T-helper 1 cell treated with Interleukin-12 subunit alpha and Interleukin-12 subunit beta and Interleukin-4 antibody, amounts not matched to agents 30 μg/mL and 1 μg/mL, for 36 hours (primary cell): ENCODE measurements around the gene NHEJ1.

Experiments used
- H3K27ac Mint-ChIP-seq: one replicate; pipeline ENCODE4 v1.8.0; 2021; ENCODE audit warnings: mild to moderate bottlenecking, mixed read lengths
- H3K27me3 Mint-ChIP-seq: one replicate; pipeline ENCODE4 v1.8.0; 2021; ENCODE audit warnings: low read depth, mixed read lengths
- H3K36me3 Mint-ChIP-seq: one replicate; pipeline ENCODE4 v1.8.0; 2021; ENCODE audit warnings: low read depth, mixed read lengths
- H3K4me1 Mint-ChIP-seq: one replicate; pipeline ENCODE4 v1.8.0; 2021; ENCODE audit warnings: low read depth, mixed read lengths
- H3K4me3 Mint-ChIP-seq: one replicate; pipeline ENCODE4 v1.8.0; 2021; ENCODE audit warnings: mild to moderate bottlenecking, moderate library complexity, mixed read lengths
- H3K9me3 Mint-ChIP-seq: one replicate; pipeline ENCODE4 v1.8.0; 2021; ENCODE audit warnings: mixed read lengths

NHEJ1 gene

GRCh38 chr2:219161097-219161496 lies 482 bp upstream of the NHEJ1 start:
- no peaks in the 10 kb centered on the region for H3K9me3 Mint-ChIP-seq
- H3K27ac Mint-ChIP-seq = peak overlapping the region; percentile 97
- no peaks in the 10 kb centered on the region for H3K27me3 Mint-ChIP-seq
- H3K4me1 Mint-ChIP-seq = peaks cover 18% of the 10 kb centered on the region
- H3K4me3 Mint-ChIP-seq = peak overlapping the region; percentile 91
- peaks cover 6% of the 10 kb centered on the region for H3K36me3 Mint-ChIP-seq

DNA sequence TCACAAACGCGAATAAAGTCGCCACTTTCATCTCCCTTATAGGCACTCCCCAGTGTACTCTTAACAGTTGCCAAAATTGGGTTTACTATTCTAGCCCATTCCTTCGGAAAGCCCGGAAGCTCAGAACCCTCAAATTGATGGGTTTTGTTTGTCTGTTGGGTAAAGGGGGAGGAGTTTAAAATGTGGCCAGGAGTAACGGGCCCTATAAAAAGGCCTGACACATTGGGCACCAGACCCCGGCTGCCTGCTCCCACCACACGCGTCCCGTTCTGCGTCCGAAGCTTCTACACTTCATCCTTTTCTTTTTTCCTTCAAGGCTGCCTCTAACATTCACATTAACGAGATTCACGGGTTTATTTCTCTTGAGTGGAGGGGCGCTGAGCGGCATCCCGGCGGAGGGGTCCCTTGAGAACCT lies 837 bp downstream of the NHEJ1 start:
- Mint-ChIP-seq H3K27ac (peak overlapping the region; percentile 97), H3K27me3 (no peaks in the 10 kb centered on the region), H3K4me3 (peak overlapping the region; percentile 91), H3K36me3 (peaks cover 6% of the 10 kb centered on the region), H3K9me3 (no peaks in the 10 kb centered on the region), H3K4me1 (peaks cover 18% of the 10 kb centered on the region)

GRCh38 chr2:219158586-219158985 lies 2.0 kb downstream of the NHEJ1 start:
- no peak overlapping the region for H3K4me3 Mint-ChIP-seq
- H3K27ac Mint-ChIP-seq = no peak overlapping the region

GRCh38 chr2:219158025-219158424 lies 2.6 kb downstream of the NHEJ1 start:
- Mint-ChIP-seq H3K27me3 (no peaks in the 10 kb centered on the region), H3K4me3 (no peak overlapping the region), H3K36me3 (peaks cover 6% of the 10 kb centered on the region), H3K27ac (no peak overlapping the region), H3K4me1 (peaks cover 18% of the 10 kb centered on the region), H3K9me3 (no peaks in the 10 kb centered on the region)

More at GRCh38 chr2:219158586-219158985, 2.0 kb downstream of the NHEJ1 start:
- Mint-ChIP-seq H3K27me3 (no peaks in the 10 kb centered on the region), H3K9me3 (no peaks in the 10 kb centered on the region), H3K4me1 (peaks cover 18% of the 10 kb centered on the region), H3K36me3 (peaks cover 6% of the 10 kb centered on the region)

- peaks cover 18% of the 10 kb centered on the region for H3K4me1 Mint-ChIP-seq
- no peak overlapping the region for H3K4me3 Mint-ChIP-seq
Observed at GRCh38 chr2:219157396-219157795, 3.2 kb downstream of the NHEJ1 start.

DNA sequence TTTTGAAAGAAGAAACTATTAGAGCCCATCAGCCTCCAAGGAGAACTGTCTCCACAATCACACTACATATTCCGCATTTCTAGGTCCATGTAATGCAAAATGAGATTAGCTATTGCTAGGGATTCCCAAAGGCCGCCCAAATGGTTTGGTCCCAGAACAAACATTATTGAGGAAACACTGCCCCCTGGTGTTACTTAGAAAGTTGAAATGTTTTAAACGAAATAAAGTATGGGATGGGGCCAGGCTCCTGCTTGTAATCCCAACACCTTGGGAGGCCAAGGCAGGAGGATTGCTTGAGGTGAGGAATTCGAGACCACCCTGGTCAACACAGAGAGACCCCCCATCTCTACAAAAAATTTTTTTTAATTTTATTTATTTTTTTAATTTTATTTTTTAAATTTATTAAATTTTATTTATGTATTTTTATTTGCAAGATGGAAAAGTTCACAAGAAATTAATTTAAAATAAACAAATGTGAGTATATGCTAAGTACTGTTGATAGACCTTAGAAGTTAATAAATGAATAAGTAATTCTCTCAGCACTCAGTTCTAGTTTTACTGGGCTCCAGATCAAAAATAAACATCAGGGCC lies 5.5 kb downstream of the NHEJ1 start:
- H3K4me3 Mint-ChIP-seq = no peak overlapping the region
- peaks cover 10% of the 10 kb centered on the region for H3K4me1 Mint-ChIP-seq
- H3K27ac Mint-ChIP-seq = no peak overlapping the region
- peaks cover 6% of the 10 kb centered on the region for H3K36me3 Mint-ChIP-seq
- H3K27me3 Mint-ChIP-seq = no peaks in the 10 kb centered on the region
- no peaks in the 10 kb centered on the region for H3K9me3 Mint-ChIP-seq

More at GRCh38 chr2:219157396-219157795, 3.2 kb downstream of the NHEJ1 start:
- Mint-ChIP-seq H3K27me3 (no peaks in the 10 kb centered on the region), H3K36me3 (peaks cover 6% of the 10 kb centered on the region), H3K9me3 (no peaks in the 10 kb centered on the region), H3K27ac (no peak overlapping the region)

GRCh38 chr2:219149667-219150066 lies 10.9 kb downstream of the NHEJ1 start:
- no peak overlapping the region for H3K27ac Mint-ChIP-seq
- H3K4me1 Mint-ChIP-seq = no peaks in the 10 kb centered on the region
- H3K9me3 Mint-ChIP-seq = no peaks in the 10 kb centered on the region
- no peak overlapping the region for H3K4me3 Mint-ChIP-seq
- peaks cover 10% of the 10 kb centered on the region for H3K36me3 Mint-ChIP-seq
- no peaks in the 10 kb centered on the region for H3K27me3 Mint-ChIP-seq

GRCh38 chr2:219142329-219142728 lies 18.3 kb downstream of the NHEJ1 start:
- no peaks in the 10 kb centered on the region for H3K4me1 Mint-ChIP-seq
- no peak overlapping the region for H3K4me3 Mint-ChIP-seq
- H3K27me3 Mint-ChIP-seq = no peaks in the 10 kb centered on the region
- H3K27ac Mint-ChIP-seq = no peak overlapping the region
- H3K36me3 Mint-ChIP-seq = peaks cover 24% of the 10 kb centered on the region
- no peaks in the 10 kb centered on the region for H3K9me3 Mint-ChIP-seq

GRCh38 chr2:219140722-219141121 lies 19.9 kb downstream of the NHEJ1 start:
- Mint-ChIP-seq H3K36me3 (peaks cover 16% of the 10 kb centered on the region), H3K4me1 (no peaks in the 10 kb centered on the region), H3K27ac (no peak overlapping the region), H3K27me3 (no peaks in the 10 kb centered on the region), H3K4me3 (no peak overlapping the region), H3K9me3 (no peaks in the 10 kb centered on the region)

GRCh38 chr2:219133976-219134375 lies 26.6 kb downstream of the NHEJ1 start:
- Mint-ChIP-seq H3K27me3 (no peaks in the 10 kb centered on the region), H3K36me3 (peaks cover 3% of the 10 kb centered on the region), H3K27ac (no peak overlapping the region), H3K4me1 (no peaks in the 10 kb centered on the region), H3K4me3 (no peak overlapping the region), H3K9me3 (no peaks in the 10 kb centered on the region)

DNA sequence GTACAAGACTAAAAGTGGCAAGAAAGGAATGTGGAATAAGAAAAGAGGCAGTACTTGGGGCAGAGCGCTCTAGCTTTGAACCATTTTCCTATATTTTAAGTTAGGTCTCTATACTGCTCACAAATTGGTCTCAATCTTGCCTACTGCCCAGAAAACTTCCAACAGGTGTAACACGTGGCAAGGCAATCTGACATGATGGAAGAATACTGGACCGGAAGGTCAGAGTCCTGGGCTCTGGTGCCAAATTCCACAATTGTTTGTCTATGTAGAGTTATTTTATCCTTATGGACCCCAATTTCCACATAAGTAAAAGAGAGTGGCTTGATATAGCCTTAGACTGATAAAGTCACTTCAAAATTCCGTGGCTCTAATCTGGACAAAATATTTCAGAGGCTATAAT lies 28.9 kb downstream of the NHEJ1 start:
- H3K27me3 Mint-ChIP-seq = no peaks in the 10 kb centered on the region
- H3K36me3 Mint-ChIP-seq = no peaks in the 10 kb centered on the region
- no peaks in the 10 kb centered on the region for H3K4me1 Mint-ChIP-seq
- no peak overlapping the region for H3K4me3 Mint-ChIP-seq
- no peaks in the 10 kb centered on the region for H3K9me3 Mint-ChIP-seq
- no peak overlapping the region for H3K27ac Mint-ChIP-seq

GRCh38 chr2:219131327-219131726 lies 29.3 kb downstream of the NHEJ1 start:
- no peak overlapping the region for H3K4me3 Mint-ChIP-seq
- H3K27me3 Mint-ChIP-seq = no peaks in the 10 kb centered on the region

DNA sequence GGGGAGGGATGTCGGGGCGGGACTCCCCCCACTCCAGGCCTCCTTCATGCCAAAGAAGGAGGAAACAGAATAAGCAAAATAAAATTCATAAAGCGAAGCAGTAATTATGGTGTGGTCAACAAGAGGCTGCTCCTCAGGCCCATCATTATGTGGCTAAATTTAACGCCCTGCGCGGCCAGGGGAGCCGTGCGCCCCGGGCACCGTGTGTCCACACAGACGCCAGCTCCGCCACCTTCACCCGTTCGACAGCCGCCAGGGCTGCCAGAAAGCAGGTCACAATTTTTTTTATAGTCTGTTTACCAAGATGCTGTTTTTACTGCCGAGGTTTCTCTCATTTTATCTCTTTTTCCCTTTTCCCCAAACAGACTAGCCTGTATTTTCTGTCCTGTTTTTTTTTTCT lies 31.0 kb downstream of the NHEJ1 start:
- Mint-ChIP-seq H3K27me3 (no peaks in the 10 kb centered on the region), H3K4me1 (peaks cover 2% of the 10 kb centered on the region), H3K4me3 (no peak overlapping the region), H3K9me3 (no peaks in the 10 kb centered on the region), H3K36me3 (no peaks in the 10 kb centered on the region), H3K27ac (no peak overlapping the region)

More at GRCh38 chr2:219131327-219131726, 29.3 kb downstream of the NHEJ1 start:
- Mint-ChIP-seq H3K27ac (no peak overlapping the region), H3K36me3 (no peaks in the 10 kb centered on the region), H3K4me1 (no peaks in the 10 kb centered on the region), H3K9me3 (no peaks in the 10 kb centered on the region)

- no peaks in the 10 kb centered on the region for H3K27me3 Mint-ChIP-seq
- H3K36me3 Mint-ChIP-seq = no peaks in the 10 kb centered on the region
- peaks cover 6% of the 10 kb centered on the region for H3K4me1 Mint-ChIP-seq
- H3K4me3 Mint-ChIP-seq = no peak overlapping the region
- H3K9me3 Mint-ChIP-seq = no peaks in the 10 kb centered on the region
- H3K27ac Mint-ChIP-seq = no peak overlapping the region
Observed at GRCh38 chr2:219128396-219128795, 32.2 kb downstream of the NHEJ1 start.

- Mint-ChIP-seq H3K36me3 (no peaks in the 10 kb centered on the region), H3K4me1 (peaks cover 6% of the 10 kb centered on the region), H3K27me3 (no peaks in the 10 kb centered on the region), H3K27ac (no peak overlapping the region), H3K9me3 (no peaks in the 10 kb centered on the region), H3K4me3 (no peak overlapping the region)
Observed at GRCh38 chr2:219127037-219127635, 33.5 kb downstream of the NHEJ1 start.
